Transverse colon (tissue), 4 donors: ENCODE measurements around the gene DOP1B.

ENCODE experiments used
- EP300 ChIP-seq: sonication (generic); formaldehyde crosslinking; IDR thresholded peaks from one replicate; pipeline ENCODE4 v1.6.1; 2017; ENCODE audit warnings: antibody characterized with exemption, low read depth
- POLR2A ChIP-seq: fragments of 450-650 bp; IDR thresholded peaks from one replicate; pipeline ENCODE4 v1.6.1; 2016; ENCODE audit warnings: antibody characterized with exemption, mild to moderate bottlenecking, moderate library complexity
- POLR2AphosphoS5 ChIP-seq, 3 donors: sonication (generic); formaldehyde crosslinking; IDR thresholded peaks; one replicate each; pipeline ENCODE4 v1.6.1; 2016; ENCODE audit warnings: antibody characterized with exemption in 3 of 3
- TF ChIP-seq, protein P1 (sequence below), 5 experiments: fragments of 200-600 bp in 3 of 5; fragments of 450-650 bp in 2 of 5; sonication (generic) in 3 of 5; IDR thresholded peaks; 1 replicate in 2 of 5; 2 replicates in 3 of 5; pipeline ENCODE4 v1.5.1; 2016 to 2017; ENCODE audit warnings: antibody characterized with exemption in 5 of 5, inconsistent platforms in 3 of 5, mild to moderate bottlenecking in 2 of 5, moderate library complexity in 1 of 5

DNA sequence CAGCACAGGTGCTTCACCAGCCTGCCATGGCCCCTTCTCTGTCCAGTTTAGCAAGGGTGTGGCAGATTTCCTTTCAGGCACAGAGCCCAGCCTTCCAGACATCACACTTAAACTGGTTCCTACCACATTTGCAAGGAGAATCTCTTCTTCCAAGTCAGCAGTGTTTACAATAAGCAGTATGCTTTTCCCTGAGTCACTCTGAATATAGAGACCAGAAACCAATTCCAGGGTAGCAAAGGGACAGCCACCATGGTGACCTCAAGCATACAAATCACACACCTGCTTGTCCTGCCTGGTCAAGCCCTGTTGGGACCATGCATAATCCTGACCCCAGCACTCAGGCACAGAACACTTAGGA is 30.4 kb upstream of the DOP1B start:
- TF ChIP-seq, protein P1, sequence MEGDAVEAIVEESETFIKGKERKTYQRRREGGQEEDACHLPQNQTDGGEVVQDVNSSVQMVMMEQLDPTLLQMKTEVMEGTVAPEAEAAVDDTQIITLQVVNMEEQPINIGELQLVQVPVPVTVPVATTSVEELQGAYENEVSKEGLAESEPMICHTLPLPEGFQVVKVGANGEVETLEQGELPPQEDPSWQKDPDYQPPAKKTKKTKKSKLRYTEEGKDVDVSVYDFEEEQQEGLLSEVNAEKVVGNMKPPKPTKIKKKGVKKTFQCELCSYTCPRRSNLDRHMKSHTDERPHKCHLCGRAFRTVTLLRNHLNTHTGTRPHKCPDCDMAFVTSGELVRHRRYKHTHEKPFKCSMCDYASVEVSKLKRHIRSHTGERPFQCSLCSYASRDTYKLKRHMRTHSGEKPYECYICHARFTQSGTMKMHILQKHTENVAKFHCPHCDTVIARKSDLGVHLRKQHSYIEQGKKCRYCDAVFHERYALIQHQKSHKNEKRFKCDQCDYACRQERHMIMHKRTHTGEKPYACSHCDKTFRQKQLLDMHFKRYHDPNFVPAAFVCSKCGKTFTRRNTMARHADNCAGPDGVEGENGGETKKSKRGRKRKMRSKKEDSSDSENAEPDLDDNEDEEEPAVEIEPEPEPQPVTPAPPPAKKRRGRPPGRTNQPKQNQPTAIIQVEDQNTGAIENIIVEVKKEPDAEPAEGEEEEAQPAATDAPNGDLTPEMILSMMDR (IDR thresholded peaks at IDR 0.05), result no peak
- no peak for TF ChIP-seq POLR2AphosphoS5 (IDR thresholded peaks at IDR 0.05)
- no peak for TF ChIP-seq POLR2A
- TF ChIP-seq EP300, result no peak
